ENCODE results near the gene TMUB1.

GRCh38 chr7:151100921-151101320 lies 17.6 kb upstream of the TMUB1 start:
- TF ChIP-seq GATA2 (IDR thresholded peaks at IDR 0.05; ENCODE audit: low read depth, low read length) = no peak
- TF ChIP-seq GATA3 (IDR thresholded peaks at IDR 0.05; ENCODE audit: low read depth, low read length) = no peak
